Measurements from ENCODE around the gene SFMBT2.
"Not testable (repeated sequence)": the region's sequence is repeated elsewhere in the genome, so short reads cannot be mapped to it uniquely, and the experiment has no call there.

The SFMBT2 gene

DNA sequence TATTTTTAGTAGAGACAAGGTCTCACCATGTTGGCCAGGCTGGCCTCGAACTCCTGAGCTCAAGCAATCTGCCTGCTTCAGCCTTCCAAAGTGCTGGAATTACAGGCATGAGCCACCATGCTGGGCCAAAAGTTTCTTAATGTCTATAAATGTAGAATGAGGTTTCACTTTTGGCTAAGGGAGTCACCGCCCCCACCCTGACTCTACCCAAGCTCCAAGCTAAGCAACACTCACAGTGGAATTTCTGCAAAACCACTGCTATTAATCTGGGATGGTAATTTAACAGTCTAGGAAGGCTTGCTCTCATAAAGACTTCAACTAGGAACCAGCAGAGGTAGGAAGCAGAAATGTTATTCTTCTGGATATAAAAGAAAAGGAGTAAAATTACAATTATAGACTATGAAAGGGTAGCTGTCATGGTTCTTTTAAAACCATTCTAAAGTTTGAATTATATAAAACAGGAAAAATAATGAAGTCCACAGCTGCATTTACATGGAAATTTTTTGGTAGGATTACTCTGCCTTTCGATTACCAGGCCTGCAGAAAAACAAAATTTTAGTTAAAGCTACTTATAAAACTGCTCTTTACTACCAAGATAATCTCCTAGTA is 211.6 kb downstream of the SFMBT2 start:
- Mint-ChIP-seq H3K27ac (no peak overlapping the region), H3K36me3 (ENCODE audit: low read depth) (peaks cover 66% of the 10 kb centered on the region), H3K9me3 (peaks cover 18% of the 10 kb centered on the region), H3K4me3 (no peak overlapping the region), H3K4me1 (peaks cover 26% of the 10 kb centered on the region), H3K27me3 (no peaks in the 10 kb centered on the region)
- no peak for DNase-seq
- no peak for ATAC-seq

DNA sequence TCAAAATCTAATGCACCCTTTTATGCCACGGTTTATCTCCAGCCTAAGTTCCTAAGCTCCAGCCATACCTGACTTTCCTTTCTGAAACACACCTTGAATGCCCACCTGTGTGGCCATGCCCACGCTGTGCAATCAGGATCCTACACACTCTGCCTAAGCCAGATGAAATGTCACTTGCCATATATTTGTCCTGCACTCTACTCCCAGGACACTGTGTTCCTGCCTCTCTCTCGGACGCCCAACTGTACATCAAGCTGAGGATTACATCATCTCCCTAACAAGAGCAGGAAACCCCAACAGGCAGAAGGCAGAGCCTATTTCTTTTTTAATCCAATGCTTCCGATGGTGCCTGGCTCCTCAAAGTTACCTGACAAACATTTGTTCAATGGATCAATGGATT is 214.6 kb downstream of the SFMBT2 start:
- peaks cover 21% of the 10 kb centered on the region for H3K9me3 Mint-ChIP-seq
- no peak overlapping the region for H3K4me3 Mint-ChIP-seq
- peaks cover 56% of the 10 kb centered on the region for H3K4me1 Mint-ChIP-seq
- H3K27me3 Mint-ChIP-seq, result no peaks in the 10 kb centered on the region
- H3K27ac Mint-ChIP-seq, result no peak overlapping the region
- DNase-seq, result no peak
- H3K36me3 Mint-ChIP-seq (ENCODE audit: low read depth), result peaks cover 88% of the 10 kb centered on the region
- ATAC-seq, result no peak

DNA sequence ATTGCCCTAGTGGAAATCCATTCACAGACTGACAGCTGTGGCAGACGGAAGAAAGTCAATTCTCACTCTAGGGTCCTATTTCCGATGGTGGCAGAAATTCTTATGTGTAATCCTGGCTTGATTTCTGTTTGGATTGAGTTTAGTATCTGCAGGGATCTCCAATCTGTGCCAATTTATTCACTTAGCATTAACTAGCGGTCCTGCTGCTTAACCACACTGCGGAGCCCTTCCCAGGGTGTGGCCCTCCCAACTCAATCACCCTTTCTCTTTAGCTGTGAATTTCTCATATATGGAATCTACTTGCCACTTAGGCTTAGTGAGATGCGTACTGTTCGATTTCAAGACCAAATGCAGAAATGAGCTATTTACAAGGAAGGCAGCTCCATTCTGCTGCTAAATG is 215.7 kb downstream of the SFMBT2 start:
- Mint-ChIP-seq H3K27me3 (no peaks in the 10 kb centered on the region), H3K36me3 (ENCODE audit: low read depth) (peaks cover 88% of the 10 kb centered on the region), H3K4me1 (peaks cover 64% of the 10 kb centered on the region), H3K27ac (no peak overlapping the region), H3K4me3 (no peak overlapping the region), H3K9me3 (peaks cover 29% of the 10 kb centered on the region)
- ATAC-seq, result no peak
- DNase-seq, result no peak

DNA sequence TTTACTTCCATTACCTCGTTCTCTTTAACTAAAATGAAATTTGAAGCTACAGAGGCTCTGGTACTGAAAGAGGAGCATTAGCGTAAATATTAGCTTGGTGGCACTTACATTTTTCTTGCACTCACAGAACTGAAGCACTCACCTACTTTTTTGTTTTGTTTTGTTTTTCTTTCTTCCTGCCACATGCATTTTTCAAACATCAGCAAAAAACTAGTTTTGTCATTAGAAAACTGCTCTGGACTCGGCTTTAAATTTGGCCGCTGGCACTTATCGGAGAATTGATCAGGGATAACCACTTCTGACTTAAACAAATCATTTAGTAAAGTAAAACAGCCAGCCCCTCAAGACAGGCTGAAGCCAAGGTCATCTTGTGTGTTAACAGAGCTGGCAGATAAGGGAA is 216.3 kb downstream of the SFMBT2 start:
- no peaks in the 10 kb centered on the region for H3K27me3 Mint-ChIP-seq
- H3K4me3 Mint-ChIP-seq, result no peak overlapping the region
- peaks cover 29% of the 10 kb centered on the region for H3K9me3 Mint-ChIP-seq
- H3K4me1 Mint-ChIP-seq, result peaks cover 61% of the 10 kb centered on the region
- DNase-seq (no peak), ATAC-seq (no peak)
- peak overlapping the region; percentile 97 for H3K27ac Mint-ChIP-seq
- peaks cover 86% of the 10 kb centered on the region for H3K36me3 Mint-ChIP-seq (ENCODE audit: low read depth)

DNA sequence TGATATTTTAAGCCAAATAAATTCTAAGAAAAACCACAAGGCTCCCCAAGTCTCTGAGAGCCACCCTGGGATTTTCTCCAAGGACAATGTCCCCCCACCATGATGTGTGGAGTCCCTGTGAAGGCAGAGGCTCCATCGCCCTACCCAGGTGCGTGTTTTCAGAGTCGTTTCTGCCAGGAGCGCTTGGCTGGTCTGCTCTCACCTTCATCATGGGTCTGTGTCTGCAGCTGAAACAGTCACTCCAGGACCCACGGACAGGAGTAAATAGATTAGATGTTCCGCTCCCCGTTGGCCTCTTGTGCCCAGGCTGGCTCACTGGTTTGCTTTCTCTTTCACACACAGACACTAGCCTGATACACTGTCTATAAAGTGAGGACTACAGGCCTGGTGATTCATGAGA is 217.5 kb downstream of the SFMBT2 start:
- peaks cover 71% of the 10 kb centered on the region for H3K4me1 Mint-ChIP-seq
- H3K4me3 Mint-ChIP-seq, result peak overlapping the region; percentile 77
- H3K27ac Mint-ChIP-seq, result peak overlapping the region; percentile 97
- peak; percentile 87 for ATAC-seq
- peak; percentile 36 for DNase-seq
- H3K27me3 Mint-ChIP-seq, result no peaks in the 10 kb centered on the region
- H3K9me3 Mint-ChIP-seq, result peaks cover 29% of the 10 kb centered on the region
- peaks cover 90% of the 10 kb centered on the region for H3K36me3 Mint-ChIP-seq (ENCODE audit: low read depth)

DNA sequence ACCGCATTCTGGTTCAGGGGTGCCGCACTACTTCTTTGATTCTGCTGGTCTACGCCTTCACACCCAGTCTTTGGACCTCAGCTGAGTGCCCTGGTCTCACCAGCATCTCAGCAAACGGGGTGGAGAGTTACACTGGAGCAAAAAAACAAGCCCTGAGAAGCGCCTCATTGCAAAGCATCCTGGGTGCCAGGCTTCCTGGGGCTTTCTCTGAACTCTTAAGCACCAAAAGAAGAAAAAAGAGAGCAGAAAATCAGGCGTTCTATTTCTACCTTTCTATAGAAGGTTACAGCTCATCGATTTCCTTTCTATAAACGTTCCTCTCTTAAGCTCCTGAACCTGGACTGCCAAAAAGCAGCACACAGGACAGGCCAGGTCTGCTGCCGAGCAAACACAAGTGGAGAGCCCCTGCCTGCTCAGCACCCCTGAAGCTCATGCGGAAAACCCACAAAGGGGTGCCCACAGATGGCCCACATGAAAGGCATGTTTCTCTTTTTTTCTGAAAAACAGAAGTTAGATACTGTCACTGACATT is 217.9 kb downstream of the SFMBT2 start:
- H3K4me1 Mint-ChIP-seq, result peaks cover 76% of the 10 kb centered on the region
- peak overlapping the region; percentile 97 for H3K27ac Mint-ChIP-seq
- peak; percentile 61 for DNase-seq
- ATAC-seq, result peak; percentile 89
- no peaks in the 10 kb centered on the region for H3K27me3 Mint-ChIP-seq
- peaks cover 89% of the 10 kb centered on the region for H3K36me3 Mint-ChIP-seq (ENCODE audit: low read depth)
- peak overlapping the region; percentile 77 for H3K4me3 Mint-ChIP-seq
- H3K9me3 Mint-ChIP-seq, result peaks cover 29% of the 10 kb centered on the region

DNA sequence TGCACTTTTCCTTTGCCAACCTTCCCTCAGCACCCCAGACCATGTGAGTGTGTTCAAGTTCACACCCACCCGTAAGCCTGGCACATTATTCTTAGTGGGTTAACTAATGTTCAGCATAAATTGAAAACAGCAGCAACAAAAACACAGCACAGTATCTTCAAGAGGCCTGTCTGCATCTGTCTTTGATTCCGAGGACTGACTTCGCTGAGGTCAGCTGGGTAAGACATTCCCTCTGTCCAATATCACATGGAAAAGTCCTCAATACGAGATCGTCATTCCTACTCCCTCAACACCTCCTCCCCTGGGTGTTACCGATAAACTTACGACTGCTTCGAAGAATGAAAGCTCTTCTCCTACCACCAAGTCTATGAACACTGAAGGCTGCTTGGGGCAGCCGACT is 218.8 kb downstream of the SFMBT2 start:
- DNase-seq (no peak), ATAC-seq (no peak)
- Mint-ChIP-seq H3K27ac (peak overlapping the region; percentile 97), H3K36me3 (ENCODE audit: low read depth) (peaks cover 88% of the 10 kb centered on the region), H3K4me3 (peak overlapping the region; percentile 77), H3K4me1 (peaks cover 84% of the 10 kb centered on the region), H3K9me3 (peaks cover 29% of the 10 kb centered on the region), H3K27me3 (no peaks in the 10 kb centered on the region)

DNA sequence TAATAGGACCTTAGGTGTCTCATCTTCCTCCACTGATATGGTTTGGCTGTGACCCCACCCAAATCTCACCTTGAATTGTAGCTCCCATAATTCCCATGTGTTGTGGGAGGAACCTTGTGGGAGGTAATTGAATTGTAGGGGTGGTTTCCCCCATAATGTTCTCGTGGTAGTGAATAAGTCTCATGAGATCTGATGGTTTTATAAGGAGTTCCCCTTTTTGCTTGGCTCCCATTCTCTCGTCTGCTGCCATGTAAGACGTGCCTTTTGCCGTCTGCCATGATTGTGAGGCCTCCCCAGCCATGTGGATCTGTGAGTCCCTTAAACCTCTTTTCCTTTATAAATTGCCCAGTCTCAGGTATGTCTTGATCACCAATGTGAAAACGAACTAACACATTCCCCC is 220.1 kb downstream of the SFMBT2 start:
- not testable (repeated sequence) for ATAC-seq, DNase-seq, H3K4me3 Mint-ChIP-seq, H3K27me3 Mint-ChIP-seq
- Mint-ChIP-seq H3K27ac (peak overlapping the region; percentile 69), H3K4me1 (peaks cover 92% of the 10 kb centered on the region), H3K36me3 (ENCODE audit: low read depth) (peaks cover 86% of the 10 kb centered on the region), H3K9me3 (peaks cover 28% of the 10 kb centered on the region)

DNA sequence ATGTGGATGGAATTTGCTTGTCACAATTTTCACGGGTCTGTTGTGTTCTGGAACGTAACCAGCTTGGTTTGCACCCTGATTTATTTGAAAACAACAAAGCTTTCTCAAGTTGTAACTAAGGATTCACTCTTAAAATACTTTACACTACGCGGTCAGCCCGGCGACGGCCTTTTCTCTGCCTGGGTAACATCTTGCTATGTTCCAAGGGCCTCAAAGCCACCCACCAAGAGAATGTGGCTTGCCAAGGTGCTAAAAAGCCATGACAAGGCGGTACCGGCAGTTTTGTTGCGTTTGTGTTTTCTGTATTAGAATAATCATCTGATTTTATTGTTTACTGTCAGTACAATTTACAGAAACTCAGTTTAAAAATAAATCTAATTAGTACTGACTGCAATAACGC is 220.9 kb downstream of the SFMBT2 start:
- no peaks in the 10 kb centered on the region for H3K27me3 Mint-ChIP-seq
- H3K4me3 Mint-ChIP-seq, result no peak overlapping the region
- H3K4me1 Mint-ChIP-seq, result peaks cover 94% of the 10 kb centered on the region
- H3K36me3 Mint-ChIP-seq (ENCODE audit: low read depth), result peaks cover 86% of the 10 kb centered on the region
- H3K27ac Mint-ChIP-seq, result no peak overlapping the region
- ATAC-seq (no peak), DNase-seq (no peak)
- peaks cover 27% of the 10 kb centered on the region for H3K9me3 Mint-ChIP-seq

DNA sequence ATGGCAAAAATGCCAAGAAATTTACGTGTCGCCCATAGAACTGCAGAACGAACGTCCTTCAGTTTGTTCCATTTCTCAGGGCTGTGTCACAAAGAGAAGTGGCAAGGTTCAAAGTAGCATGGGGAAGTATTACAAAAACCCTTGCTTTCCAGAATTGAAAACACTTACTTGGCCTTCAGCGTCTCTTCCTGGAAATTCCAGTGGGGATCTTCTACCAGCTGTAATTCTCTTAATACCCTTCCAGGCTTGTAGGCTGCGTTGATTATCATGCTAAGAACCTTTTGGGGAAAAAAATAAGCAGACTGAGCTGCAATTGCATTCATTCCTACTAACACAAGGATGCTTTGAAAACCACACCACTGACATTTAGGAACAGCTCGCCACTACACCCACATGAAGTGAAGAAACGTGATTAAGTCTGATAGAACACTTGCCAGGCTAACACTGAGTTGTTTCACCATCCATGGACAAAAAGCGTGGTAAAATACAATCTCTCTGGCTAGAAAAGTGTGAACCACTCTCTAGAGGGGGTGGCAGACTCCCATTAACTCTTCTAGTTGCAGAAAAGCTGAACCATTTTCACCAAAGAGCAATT is 222.3 kb downstream of the SFMBT2 start:
- Mint-ChIP-seq H3K36me3 (ENCODE audit: low read depth) (peaks cover 87% of the 10 kb centered on the region), H3K27me3 (no peaks in the 10 kb centered on the region), H3K27ac (no peak overlapping the region), H3K4me1 (peaks cover 93% of the 10 kb centered on the region), H3K4me3 (no peak overlapping the region), H3K9me3 (peaks cover 34% of the 10 kb centered on the region)
- DNase-seq (no peak), ATAC-seq (no peak)

DNA sequence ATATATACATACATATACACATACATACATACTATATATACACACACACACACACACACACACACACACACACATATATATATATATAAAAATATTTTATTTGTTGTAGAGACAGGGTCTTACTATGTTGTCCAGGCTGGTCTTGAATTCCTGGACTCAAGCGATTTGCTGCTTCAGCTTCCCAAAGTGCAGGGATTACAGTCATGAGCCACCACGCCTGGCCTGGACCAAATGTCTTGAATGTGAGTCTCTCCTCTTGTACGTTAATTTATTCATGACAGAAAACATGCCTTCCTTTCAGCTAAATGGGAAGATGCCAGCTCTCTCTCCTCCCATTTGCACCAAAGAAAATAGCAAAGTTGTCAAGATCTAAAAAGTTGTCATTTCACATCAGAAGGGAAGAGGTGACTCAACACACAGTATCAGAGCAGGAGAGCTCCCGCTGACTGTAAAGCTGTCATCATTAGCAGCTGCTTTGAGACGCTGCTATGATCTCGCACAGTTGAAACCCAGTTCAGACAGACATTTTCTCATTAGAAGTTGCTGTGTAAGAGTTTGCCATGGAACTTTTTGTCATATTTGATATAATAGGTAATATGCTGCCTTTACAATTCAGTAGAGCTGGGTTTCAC is 224.3 kb downstream of the SFMBT2 start:
- peak; percentile 81 for ATAC-seq
- Mint-ChIP-seq H3K27me3 (no peaks in the 10 kb centered on the region), H3K36me3 (ENCODE audit: low read depth) (peaks cover 85% of the 10 kb centered on the region), H3K4me3 (peak overlapping the region; percentile 34), H3K27ac (peak overlapping the region; percentile 78), H3K9me3 (peaks cover 42% of the 10 kb centered on the region), H3K4me1 (peaks cover 81% of the 10 kb centered on the region)
- DNase-seq, result peak; percentile 8

DNA sequence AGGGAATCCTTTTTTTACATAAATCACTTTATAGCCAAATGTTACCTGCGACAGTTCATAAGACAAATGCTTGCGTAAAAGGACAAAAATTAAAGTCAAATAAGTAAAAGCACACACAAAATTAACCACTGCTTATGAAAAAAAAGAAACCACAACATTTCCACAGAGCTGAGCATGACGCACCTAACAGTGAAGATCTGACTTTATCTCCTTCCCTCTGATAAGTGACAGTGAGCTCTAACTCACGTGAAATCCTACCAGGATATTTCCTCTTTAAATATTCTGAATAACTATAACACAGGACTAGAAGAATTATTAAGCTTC is 225.5 kb downstream of the SFMBT2 start:
- ATAC-seq (peak; percentile 42), DNase-seq (no peak)
- Mint-ChIP-seq H3K27ac (peak overlapping the region; percentile 91), H3K36me3 (ENCODE audit: low read depth) (peaks cover 81% of the 10 kb centered on the region), H3K27me3 (no peaks in the 10 kb centered on the region), H3K9me3 (peaks cover 32% of the 10 kb centered on the region), H3K4me1 (peaks cover 79% of the 10 kb centered on the region), H3K4me3 (peak overlapping the region; percentile 44)

DNA sequence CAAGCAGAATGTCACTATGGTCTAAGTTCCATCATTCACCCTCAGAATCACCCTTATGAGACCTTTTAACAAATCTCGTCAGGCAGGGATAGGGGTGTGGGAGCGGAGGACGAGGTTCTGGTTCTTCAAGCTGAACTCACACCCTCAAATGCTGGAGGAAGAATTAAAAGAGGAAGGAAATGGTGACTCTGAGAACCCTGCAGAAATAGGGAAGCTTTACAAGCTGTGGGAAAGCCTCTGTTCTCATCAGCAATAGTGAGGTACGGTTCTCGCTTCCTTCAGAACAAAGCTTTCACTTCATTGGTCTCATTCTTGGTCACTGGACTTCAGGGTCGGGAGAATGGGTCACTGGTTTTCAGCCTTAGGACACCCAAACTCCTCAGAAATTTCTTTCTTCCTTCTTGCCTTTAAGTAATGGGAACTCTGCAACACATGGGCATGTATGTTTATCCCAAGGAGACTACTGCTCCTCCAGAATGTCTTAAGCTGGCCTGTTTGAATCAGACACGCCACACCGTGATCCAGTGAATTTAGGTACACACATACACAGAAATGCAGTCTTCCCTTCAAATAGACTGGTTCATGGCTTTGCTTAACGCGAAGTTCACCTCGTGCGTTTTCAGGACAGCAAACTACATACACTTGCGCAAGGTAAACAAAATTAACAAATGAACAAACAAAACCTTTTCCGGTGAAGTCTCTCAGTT is 226.0 kb downstream of the SFMBT2 start:
- Mint-ChIP-seq H3K27me3 (no peaks in the 10 kb centered on the region), H3K9me3 (peaks cover 32% of the 10 kb centered on the region), H3K4me3 (peak overlapping the region; percentile 44), H3K4me1 (peaks cover 80% of the 10 kb centered on the region), H3K36me3 (ENCODE audit: low read depth) (peaks cover 79% of the 10 kb centered on the region), H3K27ac (peak overlapping the region; percentile 91)
- no peak for DNase-seq
- ATAC-seq, result no peak

DNA sequence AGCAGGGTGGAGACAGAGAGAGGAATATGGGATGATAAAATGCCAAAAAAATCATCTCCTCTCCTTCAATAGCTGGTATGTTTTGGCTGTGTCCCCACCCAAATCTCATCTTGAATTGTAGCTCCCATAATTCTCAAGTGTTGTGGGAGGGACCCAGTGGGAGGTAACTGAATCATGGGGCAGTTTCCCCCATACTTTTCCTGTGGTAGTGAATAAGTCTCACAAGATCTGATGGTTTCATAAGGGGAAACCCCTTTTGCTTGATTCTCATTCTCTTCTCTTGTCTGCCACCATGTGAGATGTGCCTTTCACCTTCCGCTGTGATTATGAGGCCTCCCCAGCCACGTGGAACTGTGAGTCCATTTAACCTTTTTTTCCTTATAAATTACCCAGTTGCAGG is 226.7 kb downstream of the SFMBT2 start:
- Mint-ChIP-seq H3K36me3 (ENCODE audit: low read depth) (peaks cover 76% of the 10 kb centered on the region), H3K4me1 (peaks cover 74% of the 10 kb centered on the region), H3K27ac (peak overlapping the region; percentile 91), H3K9me3 (peaks cover 32% of the 10 kb centered on the region)
- ATAC-seq, DNase-seq, H3K27me3 Mint-ChIP-seq, H3K4me3 Mint-ChIP-seq: not testable (repeated sequence)
